Right kidney (tissue), 1 donor: Measurements from ENCODE around the gene MYADML2.

Experiments used
- DNase-seq: peaks from one replicate; pipeline ENCODE4 v3.0.0-alpha.2; 2016

MYADML2 gene

DNA sequence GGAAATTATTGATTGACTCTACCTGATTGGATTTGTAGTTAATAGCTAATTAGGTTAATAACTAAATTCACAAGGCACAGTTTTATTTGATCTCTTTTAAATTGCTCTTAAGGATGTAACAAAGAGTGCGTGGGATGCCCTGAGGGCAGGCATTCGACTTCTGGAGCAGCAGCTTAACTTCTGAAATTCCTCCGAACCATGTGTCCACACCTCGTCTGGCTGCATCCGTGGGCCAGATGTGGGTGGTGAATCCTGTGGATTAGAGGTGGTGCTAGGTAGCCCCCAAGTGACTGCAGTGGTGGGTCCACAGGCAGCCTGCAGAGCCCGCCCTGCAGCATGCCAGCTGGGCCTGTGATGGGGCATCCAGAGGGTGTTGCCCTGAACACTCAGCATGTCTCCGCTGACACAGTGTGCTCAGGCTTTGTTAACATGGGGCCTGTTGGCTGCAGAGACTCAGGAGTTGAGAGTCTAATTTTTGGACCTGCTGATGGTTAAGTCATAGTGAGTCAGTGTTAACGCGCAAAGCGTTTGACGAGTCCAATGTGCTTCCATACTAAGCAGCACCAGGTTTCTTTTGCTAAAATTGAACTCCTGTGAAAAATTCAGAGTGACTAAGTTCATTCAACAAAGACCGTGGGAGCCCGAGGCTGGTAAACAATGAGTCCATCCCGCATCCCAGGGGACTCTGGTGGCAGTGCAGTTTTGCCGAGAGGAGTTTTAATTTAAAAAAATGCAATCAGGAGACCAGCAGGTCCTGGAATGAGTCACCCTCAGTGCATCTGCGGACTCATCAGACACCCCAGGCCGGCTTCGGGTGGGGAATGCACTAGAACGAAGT, 48.8 kb downstream of the MYADML2 start:
- DNase-seq, result no peak

DNA sequence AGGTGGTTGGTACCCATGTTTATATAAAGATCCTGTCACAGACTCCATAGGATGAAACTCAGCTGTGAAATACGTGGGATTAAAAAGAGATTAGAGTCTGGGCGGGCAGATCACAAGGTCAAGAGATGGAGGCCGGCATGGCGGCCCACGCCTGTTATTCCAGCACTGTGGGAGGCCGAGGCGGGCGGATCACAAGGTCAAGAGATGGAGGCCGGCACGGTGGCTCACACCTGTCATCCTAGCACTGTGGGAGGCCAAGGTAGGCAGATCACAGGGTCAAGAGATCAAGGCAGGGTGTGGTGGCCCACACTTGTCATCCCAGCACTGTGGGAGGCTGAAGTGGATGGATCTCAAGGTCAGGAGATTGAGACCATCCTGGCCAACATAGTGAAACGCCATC, 51.6 kb downstream of the MYADML2 start:
- DNase-seq, result no peak

DNA sequence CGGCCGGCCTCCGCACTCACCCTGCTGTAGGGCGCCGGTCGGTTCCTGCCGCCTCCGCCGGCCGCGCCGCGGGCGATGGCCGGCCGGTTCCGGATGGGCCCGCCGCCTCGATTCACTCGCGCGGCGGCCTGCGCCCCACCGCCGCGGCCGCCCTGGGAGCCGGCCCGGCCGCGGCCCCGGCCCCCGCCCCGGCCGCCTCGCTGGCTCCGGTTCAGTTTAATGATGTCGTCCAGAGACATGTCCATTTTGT, 55.8 kb downstream of the MYADML2 start:
- no peak for DNase-seq

DNA sequence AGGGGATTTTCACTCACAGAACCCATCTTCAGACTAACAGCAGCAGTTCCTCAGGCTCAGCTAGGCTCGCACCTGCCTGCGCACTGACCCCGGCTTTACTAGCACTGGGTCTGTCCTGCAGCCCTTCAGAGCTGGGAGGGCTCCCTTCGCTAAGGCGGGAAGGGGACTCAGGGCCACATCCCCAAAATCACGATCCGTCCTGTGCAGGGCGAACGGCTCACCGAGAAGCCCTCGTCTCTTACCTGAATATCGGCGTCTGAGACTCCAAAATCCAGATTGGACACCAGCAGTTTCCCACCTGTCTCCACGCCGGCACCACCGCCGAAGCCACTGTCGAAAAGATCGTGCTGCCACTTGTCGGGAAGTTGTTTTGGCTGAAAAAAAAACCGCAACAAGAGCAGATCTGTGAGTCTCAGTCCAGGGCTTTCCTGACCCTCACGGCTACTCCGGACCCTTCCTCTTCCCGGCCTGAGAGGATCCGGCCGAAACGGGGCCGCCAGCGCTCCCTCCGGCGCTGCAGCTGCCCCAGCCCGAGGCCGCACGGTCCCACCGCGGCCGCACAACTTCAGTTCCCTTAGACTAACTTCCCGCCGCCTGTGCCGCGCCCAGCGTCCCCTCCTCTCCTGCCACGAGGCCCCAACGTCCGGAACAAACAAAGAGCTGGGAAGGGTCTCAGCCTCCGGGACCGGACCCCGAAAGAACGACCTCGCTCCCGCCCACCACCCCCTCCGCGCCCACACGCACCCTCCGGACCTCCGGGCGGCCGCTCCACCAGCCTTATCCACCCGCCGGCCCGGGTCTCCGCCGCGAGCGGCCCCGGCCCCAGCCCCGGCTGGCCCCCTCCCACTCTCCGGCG, 56.4 kb downstream of the MYADML2 start:
- no peak for DNase-seq
